GM12878 (cell line): Measurements from ENCODE around the gene ACOT7. TPM values are rescaled to one million over a fixed set of nuclear protein-coding genes. Genes with fewer than 3 reads are reported as not detected.

ENCODE experiments used
- ATAC-seq: fragments of 200-7000 bp; cut with Tn5 transposase; 3 replicates; pipeline ENCODE4 v1.9.1; 2020; ENCODE audit warnings: mild to moderate bottlenecking, moderate library complexity
- BruUV-seq: library from RNA; stranded (reverse); fragments of 400-500 nt; replicated peaks from 2 replicates; lab custom pipeline; 2021; lab: Mats Ljungman, UMichigan
- CTCF ChIA-PET: fragments of 300-600 bp; sonication (Branson Sonifier 250); formaldehyde crosslinking; extraction: SDS; loops from one replicate; lab custom pipeline; 2021; ENCODE audit warnings: inconsistent platforms; lab: Yijun Ruan, JAX
- POLR2A ChIA-PET: fragments of 350-600 bp; formaldehyde crosslinking; extraction: SDS; loops from one replicate; lab custom pipeline; 2021; ENCODE audit warnings: inconsistent platforms; lab: Charles Lee
- RAD21 ChIA-PET: fragments of 300-600 bp; sonication (Branson Sonifier 250); formaldehyde crosslinking; loops from one replicate; lab custom pipeline; 2023; ENCODE audit warnings: antibody characterized with exemption; ENCODE audit not compliant: unreplicated experiment; lab: Charles Lee
- SMC1A ChIA-PET: fragments of 300-600 bp; sonication (Branson Sonifier 250); formaldehyde crosslinking; loops from one replicate; lab custom pipeline; 2023; ENCODE audit not compliant: unreplicated experiment, uncharacterized antibody; lab: Charles Lee
- DNase-seq: peaks from one replicate; pipeline ENCODE4 v3.0.0-alpha.2; 2011; ENCODE audit warnings: low read depth, low spot score
- FAIRE-seq: peaks from 3 replicates; lab custom pipeline; 2011; peaks lifted over from hg19 to GRCh38; lab: Jason Lieb, UNC
- H2AFZ ChIP-seq: 2 replicates; pipeline ENCODE4 v1.6.0; 2011; ENCODE audit warnings: low read depth, low read length, control low read depth; ENCODE audit not compliant: control insufficient read depth
- H3K27ac ChIP-seq: 2 replicates; pipeline ENCODE4 v1.5.1; 2011; ENCODE audit warnings: control low read depth; ENCODE audit not compliant: control insufficient read depth, insufficient read depth
- H3K27me3 ChIP-seq, 2 experiments: replicated peaks in 1 of 2; 2 replicates each; pipeline versions ENCODE4 v1.6.0 to v1.6.1; 2011; ENCODE audit warnings: low read length in 1 of 2; ENCODE audit not compliant: control insufficient read depth in 2 of 2, insufficient read depth in 2 of 2
- H3K36me3 ChIP-seq, 2 experiments: 2 replicates each; pipeline ENCODE4 v1.5.1; 2011; ENCODE audit warnings: low read length in 1 of 2; ENCODE audit not compliant: control insufficient read depth in 2 of 2, insufficient read depth in 2 of 2
- H3K4me1 ChIP-seq: 2 replicates; pipeline ENCODE4 v1.6.1; 2011; ENCODE audit warnings: mild to moderate bottlenecking, low read length, moderate library complexity, mixed read lengths; ENCODE audit not compliant: control insufficient read depth, insufficient read depth
- H3K4me2 ChIP-seq: 2 replicates; pipeline ENCODE4 v1.6.0; 2011; ENCODE audit warnings: control low read depth; ENCODE audit not compliant: control insufficient read depth, insufficient read depth
- H3K4me3 ChIP-seq: fragments of 200-600 bp; sonication (generic); 2 replicates; pipeline ENCODE4 v1.5.1; 2016
- H3K79me2 ChIP-seq: 2 replicates; pipeline ENCODE4 v1.6.0; 2011; ENCODE audit warnings: low read length; ENCODE audit not compliant: control insufficient read depth, insufficient read depth
- H3K9ac ChIP-seq: 2 replicates; pipeline ENCODE4 v1.8.0; 2011; ENCODE audit warnings: low read length, control low read depth, mixed read lengths; ENCODE audit not compliant: control insufficient read depth, insufficient read depth
- H3K9me3 ChIP-seq: replicated peaks from 3 replicates; pipeline ENCODE4 v1.5.1; 2011; ENCODE audit warnings: mild to moderate bottlenecking, low read length; ENCODE audit not compliant: control insufficient read depth, insufficient read depth
- H4K20me1 ChIP-seq: 2 replicates; pipeline ENCODE4 v1.6.0; 2011; ENCODE audit not compliant: control insufficient read depth, insufficient read depth
- EED ChIP-seq: sonication (generic); IDR thresholded peaks from 2 replicates; pipeline ENCODE4 v1.6.1; 2016; ENCODE audit warnings: antibody characterized with exemption, low read depth
- LARP7 ChIP-seq: fragments of 450-650 bp; IDR thresholded peaks from 2 replicates; pipeline ENCODE4 v1.6.1; 2017; ENCODE audit warnings: mild to moderate bottlenecking
- POLR2AphosphoS2 ChIP-seq: IDR thresholded peaks from 2 replicates; pipeline ENCODE4 v1.6.1; 2011; ENCODE audit warnings: low read depth, mild to moderate bottlenecking, low read length, improper control_type of control experiment, moderate library complexity
- ZZZ3 ChIP-seq: IDR thresholded peaks from 2 replicates; pipeline ENCODE4 v1.6.1; 2011; ENCODE audit warnings: low read depth; ENCODE audit not compliant: control insufficient read depth, insufficient read length
- WGBS: methylation state at CpG from one replicate; pipeline ENCODE4 v1.1.6; 2016; ENCODE audit warnings: low lambda C conversion rate; ENCODE audit not compliant: insufficient replicate concordance, insufficient coverage; ENCODE audit errors: missing lambda C conversion rate; 5-methylcytosine and 5-hydroxymethylcytosine counted together
- in situ Hi-C: fragments of 300-500 bp; cut with MboI; formaldehyde crosslinking; loops from 9 replicates; pipeline ENCODE4 v1.14.3; 2018; ENCODE audit warnings: mixed read lengths
- intact Hi-C: fragments of 100-400 bp; cut with micrococcal nuclease; formaldehyde crosslinking; loops from one replicate; pipeline ENCODE4 v1.14.2; 2022; ENCODE audit not compliant: unreplicated experiment
- polyA plus RNA-seq, 11 experiments: library from polyadenylated mRNA; depleted of rRNA in 4 of 11; unstranded in 6 of 11; stranded (reverse) in 5 of 11; fragments of >200 nt; fragmentation: Nextera tagmentation in 4 of 11; fragmentation: Illumina TruSeq in 1 of 11; extraction: Ambion mirVana in 4 of 11; extraction: Trizol in 1 of 11; gene quantifications; 1 replicate in 1 of 11; 2 replicates in 10 of 11; pipeline versions ENCODE4 v1.2.1 to v1.2.3, GENCODE V29; 2011 to 2016; ENCODE audit warnings: inconsistent platforms in 2 of 11, missing spikeins in 2 of 11, low read depth in 1 of 11
- total RNA-seq, 4 experiments: library from RNA; depleted of rRNA in 3 of 4; stranded (reverse); fragments of >200 nt in 3 of 4; fragmentation: Illumina TruSeq in 1 of 4; extraction: Trizol in 1 of 4; gene quantifications; 2 replicates each; pipeline versions ENCODE4 v1.2.1 to v1.2.3, GENCODE V29; 2013 to 2021
- TF ChIP-seq, protein P1 (sequence below): fragments of 450-650 bp; formaldehyde crosslinking; IDR thresholded peaks from 2 replicates; pipeline ENCODE4 v1.4.0; 2022; ENCODE audit warnings: mild to moderate bottlenecking, moderate library complexity

The ACOT7 gene
- total and polyA plus RNA-seq, 10 of the 15 experiments (the other 5 are each of a cell fraction or from before 2014, with no cell fraction given): 8.9 to 206 (median 61.2) TPM

DNA sequence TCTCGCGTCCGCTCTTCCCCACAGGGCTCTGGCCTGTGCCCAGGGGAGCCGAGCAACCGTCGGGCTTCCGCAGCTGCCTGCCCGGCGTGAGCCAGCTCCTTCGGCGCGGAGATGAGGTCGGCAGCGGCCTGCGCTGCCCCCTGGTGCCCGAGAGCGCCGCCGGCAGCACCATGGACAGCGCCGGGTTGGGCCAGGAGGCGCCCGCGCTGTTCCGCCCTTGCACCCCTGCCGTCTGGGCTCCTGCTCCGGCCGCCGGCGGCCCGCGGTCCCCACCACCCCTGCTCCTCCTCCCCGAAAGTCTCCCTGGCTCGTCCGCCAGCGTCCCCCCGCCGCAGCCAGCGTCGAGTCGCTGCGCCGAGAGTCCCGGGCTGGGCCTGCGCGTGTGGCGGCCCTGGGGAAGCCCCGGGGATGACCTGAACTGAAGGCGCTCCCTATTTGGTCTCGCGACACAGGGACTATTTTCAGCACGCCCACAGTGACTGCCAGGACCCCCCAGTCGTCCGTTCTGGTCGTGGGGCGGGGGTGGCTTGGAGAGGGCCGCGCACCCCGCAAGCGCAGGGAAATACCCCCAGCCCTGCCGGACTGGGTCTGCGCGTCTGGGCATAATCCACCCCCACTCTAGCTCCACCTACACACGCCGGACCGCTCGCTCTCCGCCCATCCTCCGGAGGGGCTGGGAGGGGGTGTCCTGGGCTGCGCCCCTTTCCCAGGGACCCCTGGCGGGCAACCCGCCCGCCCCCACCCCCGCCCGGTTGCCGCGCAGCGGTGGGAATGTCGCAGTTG lies 148.3 kb downstream of the ACOT7 start (continued):
- no peak for TF ChIP-seq POLR2AphosphoS2

DNA sequence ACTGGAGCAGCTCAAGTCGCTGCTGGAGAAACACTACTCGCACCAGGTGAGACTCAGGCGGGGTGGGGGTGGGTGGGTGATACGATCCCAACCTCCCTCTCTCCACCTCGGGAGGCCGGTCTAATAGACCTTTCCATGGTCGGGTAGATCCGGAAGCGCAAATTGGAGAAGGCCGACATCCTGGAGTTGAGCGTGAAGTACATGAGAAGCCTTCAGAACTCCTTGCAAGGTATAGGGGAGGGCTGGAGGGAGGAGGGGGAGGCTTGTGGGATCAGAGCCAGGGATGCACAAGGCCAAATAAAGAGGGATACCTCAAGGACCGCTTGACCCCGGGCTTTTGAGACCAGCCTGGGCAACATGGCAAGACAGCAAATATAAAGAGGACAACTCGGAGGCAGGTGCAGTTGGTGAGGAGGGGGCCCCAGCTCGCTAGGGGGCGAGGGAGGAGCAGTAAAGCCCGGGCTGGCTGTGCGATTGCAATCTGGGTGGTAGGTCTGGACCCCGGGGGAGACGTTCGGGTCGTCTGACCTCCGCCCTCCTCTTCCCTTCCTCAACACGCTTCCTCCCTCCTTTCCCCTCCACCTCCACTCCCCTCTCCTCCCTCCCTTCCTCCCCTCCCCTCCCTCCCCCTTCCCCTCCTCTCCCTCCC lies 149.0 kb downstream of the ACOT7 start:
- ATAC-seq (no peak), DNase-seq (no peak), FAIRE-seq (no peak)
- ChIA-PET SMC1A (interaction anchor here (0.6 kb wide), 1 partner anchor 136 kb away, joined by 4 read pairs; no protein-coding TSS in a partner anchor), POLR2A (interaction anchor here (0.6 kb wide), 1 partner anchor 15 kb away, joined by 3 read pairs; no protein-coding TSS in a partner anchor), RAD21 (interaction anchor here (0.5 to 4.0 kb wide), 9 partner anchors 8 to 251 kb away, joined by 3 to 32 read pairs (median 5); partner anchors contain the start of genes ACOT7, ICMT and RNF207), CTCF (interaction anchor here (0.6 to 5.2 kb wide), 7 partner anchors 39 to 193 kb away, joined by 3 to 47 read pairs (median 4); partner anchors contain the start of gene RNF207)
- H3K27me3 ChIP-seq: peaks cover 17 to 25% of the 10 kb centered on the region in 2 experiments
- H2AFZ ChIP-seq: no peak overlapping the region
- H3K4me1 ChIP-seq: peaks cover 5% of the 10 kb centered on the region
- no peak overlapping the region for H3K9ac ChIP-seq
- no peaks in the 10 kb centered on the region for H3K9me3 ChIP-seq
- H3K4me3 ChIP-seq: no peak overlapping the region
- H3K79me2 ChIP-seq: no peaks in the 10 kb centered on the region
- in situ Hi-C loops (loop anchor here (5.0 kb wide), 1 partner anchor 103 kb away; no protein-coding TSS in a partner anchor), intact Hi-C loops (no loop called here)
- WGBS: 4% methylated on average over 21 of the region's 24 CpGs
- no peaks in the 10 kb centered on the region for H4K20me1 ChIP-seq
- no peak overlapping the region for H3K27ac ChIP-seq
- TF ChIP-seq, protein P1, sequence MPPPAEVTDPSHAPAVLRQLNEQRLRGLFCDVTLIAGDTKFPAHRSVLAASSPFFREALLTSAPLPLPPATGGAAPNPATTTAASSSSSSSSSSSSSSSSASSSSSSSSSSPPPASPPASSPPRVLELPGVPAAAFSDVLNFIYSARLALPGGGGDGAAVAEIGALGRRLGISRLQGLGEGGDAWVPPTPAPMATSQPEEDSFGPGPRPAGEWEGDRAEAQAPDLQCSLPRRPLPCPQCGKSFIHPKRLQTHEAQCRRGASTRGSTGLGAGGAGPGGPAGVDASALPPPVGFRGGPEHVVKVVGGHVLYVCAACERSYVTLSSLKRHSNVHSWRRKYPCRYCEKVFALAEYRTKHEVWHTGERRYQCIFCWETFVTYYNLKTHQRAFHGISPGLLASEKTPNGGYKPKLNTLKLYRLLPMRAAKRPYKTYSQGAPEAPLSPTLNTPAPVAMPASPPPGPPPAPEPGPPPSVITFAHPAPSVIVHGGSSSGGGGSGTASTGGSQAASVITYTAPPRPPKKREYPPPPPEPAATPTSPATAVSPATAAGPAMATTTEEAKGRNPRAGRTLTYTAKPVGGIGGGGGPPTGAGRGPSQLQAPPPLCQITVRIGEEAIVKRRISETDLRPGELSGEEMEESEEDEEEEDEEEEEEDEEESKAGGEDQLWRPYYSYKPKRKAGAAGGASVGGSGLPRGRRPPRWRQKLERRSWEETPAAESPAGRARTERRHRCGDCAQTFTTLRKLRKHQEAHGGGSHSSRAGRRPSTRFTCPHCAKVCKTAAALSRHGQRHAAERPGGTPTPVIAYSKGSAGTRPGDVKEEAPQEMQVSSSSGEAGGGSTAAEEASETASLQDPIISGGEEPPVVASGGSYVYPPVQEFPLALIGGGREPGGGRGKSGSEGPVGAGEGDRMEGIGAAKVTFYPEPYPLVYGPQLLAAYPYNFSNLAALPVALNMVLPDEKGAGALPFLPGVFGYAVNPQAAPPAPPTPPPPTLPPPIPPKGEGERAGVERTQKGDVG (CRISPR knock-in tag): no peak
- TF ChIP-seq LARP7 (no peak), ZZZ3 (no peak), EED (no peak)
- H3K36me3 ChIP-seq: no peaks in the 10 kb centered on the region
- no peak overlapping the region for H3K4me2 ChIP-seq
- BruUV-seq: no TSS peak
